ENCODE data around the gene NEK6.

DNA sequence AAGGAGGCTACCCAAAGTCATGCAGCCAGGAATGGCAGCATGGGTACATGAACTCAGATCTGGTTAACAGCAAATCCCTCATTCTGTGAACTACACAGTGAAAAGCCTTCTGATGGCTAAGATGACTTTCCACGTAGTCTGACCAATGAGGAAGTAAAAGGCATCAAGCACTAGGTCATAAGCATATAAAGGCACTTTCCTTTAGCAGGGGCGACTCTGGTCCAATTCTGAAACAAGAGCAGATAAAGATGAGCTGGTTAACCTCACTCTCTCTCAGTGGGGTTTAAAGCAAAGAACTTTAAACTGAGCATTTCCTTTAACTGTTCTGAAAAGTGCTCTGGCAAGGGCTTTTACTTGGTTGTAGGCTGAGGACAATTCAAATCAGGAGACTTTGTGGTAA, 136.4 kb downstream of the NEK6 start:
- TF ChIP-seq, protein P1, sequence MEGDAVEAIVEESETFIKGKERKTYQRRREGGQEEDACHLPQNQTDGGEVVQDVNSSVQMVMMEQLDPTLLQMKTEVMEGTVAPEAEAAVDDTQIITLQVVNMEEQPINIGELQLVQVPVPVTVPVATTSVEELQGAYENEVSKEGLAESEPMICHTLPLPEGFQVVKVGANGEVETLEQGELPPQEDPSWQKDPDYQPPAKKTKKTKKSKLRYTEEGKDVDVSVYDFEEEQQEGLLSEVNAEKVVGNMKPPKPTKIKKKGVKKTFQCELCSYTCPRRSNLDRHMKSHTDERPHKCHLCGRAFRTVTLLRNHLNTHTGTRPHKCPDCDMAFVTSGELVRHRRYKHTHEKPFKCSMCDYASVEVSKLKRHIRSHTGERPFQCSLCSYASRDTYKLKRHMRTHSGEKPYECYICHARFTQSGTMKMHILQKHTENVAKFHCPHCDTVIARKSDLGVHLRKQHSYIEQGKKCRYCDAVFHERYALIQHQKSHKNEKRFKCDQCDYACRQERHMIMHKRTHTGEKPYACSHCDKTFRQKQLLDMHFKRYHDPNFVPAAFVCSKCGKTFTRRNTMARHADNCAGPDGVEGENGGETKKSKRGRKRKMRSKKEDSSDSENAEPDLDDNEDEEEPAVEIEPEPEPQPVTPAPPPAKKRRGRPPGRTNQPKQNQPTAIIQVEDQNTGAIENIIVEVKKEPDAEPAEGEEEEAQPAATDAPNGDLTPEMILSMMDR (conservative IDR thresholded peaks at IDR 0.05; ENCODE audit: low read depth, low read length): no peak
- TF ChIP-seq EZH2 (IDR thresholded peaks at IDR 0.05; ENCODE audit: low read length, unreplicated experiment): no peak
